Measurements from ENCODE around the gene PHF2.

PHF2 gene

DNA sequence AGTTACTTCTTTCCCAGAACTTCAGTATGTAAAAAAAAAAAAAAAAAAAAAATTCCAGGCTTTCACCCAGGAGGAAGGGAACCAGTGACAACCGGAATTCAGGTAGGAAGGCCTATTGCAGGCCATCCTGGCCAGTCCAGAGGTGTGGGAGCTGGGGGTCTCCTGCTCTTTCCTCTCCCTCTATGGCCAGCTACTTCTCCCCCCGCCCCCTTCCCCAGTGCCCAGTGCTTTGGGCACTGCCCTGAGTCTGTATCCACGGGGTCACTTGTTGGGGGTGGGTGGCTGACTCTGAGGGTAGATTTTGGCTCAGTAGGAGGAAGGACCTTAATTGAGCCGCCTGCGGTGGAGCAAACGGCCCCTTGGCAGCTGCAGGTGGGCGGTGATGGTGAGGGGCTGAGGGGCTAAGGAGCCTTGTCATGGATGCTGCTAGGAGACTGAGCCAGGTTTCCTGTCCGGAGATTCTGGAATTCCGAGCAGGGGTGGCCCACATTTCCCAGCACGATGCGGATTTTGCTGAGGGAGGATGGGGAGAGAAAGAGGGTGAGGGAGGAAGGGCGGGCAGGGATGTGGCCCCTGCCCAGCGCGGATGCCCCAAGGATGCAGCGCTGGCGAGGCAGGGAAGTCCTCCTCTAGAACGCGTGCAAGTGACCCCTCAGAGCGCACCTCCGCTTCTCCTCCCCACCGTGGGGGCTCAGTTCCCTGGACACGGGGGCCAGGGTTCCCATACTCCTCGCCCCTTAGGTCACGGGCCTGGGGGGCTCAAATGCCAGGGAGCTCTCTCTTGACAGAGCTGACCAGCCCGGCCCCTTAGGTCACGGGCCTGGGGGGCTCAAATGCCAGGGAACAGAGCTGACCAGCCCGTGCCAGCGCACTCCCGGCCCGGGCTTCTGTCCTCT, 1.2 kb upstream of the PHF2 start:
- no peak overlapping the region; the same call in 1 of the 2 replicates for H3K27ac ChIP-seq (ENCODE audit: extremely low read depth, low read depth, low read length)
- peak overlapping the region; percentile 71 for H3K4me3 ChIP-seq (ENCODE audit: low read depth, low read length)
- CTCF ChIA-PET = interaction anchor here (0.6 to 2.3 kb wide), 3 partner anchors 9 to 1848 kb away, joined by 3 to 14 read pairs (median 4); no protein-coding TSS in a partner anchor
- H3K36me3 ChIP-seq (ENCODE audit: control insufficient read depth in 2 of 2, insufficient read depth in 1 of 2, low read length in 2 of 2) = no peaks in the 10 kb centered on the region
- POLR2A ChIA-PET = interaction anchor here (0.6 to 1.4 kb wide), 4 partner anchors 8 to 126 kb away, joined by 4 to 13 read pairs (median 5); no protein-coding TSS in a partner anchor
- no peaks in the 10 kb centered on the region for H3K9me3 ChIP-seq (ENCODE audit: control insufficient read depth, insufficient read depth, low read depth, low read length)
- peaks cover 4% of the 10 kb centered on the region; the same call in 1 of the 2 replicates for H3K4me1 ChIP-seq (ENCODE audit: control insufficient read depth, insufficient read depth, low read length)
- TF ChIP-seq ZNF701 (tag by site-specific recombination; IDR thresholded peaks at IDR 0.05) (no peak), ZNF423 (tag by site-specific recombination; IDR thresholded peaks at IDR 0.05) (no peak), ZEB2 (tag by site-specific recombination; IDR thresholded peaks at IDR 0.05) (no peak), ZBTB48 (tag by site-specific recombination; IDR thresholded peaks at IDR 0.05) (peak; percentile 43; the same call in 1 of the 2 replicates), ZFHX2 (tag by site-specific recombination; conservative IDR thresholded peaks at IDR 0.05) (peak; percentile 68), ZNF214 (tag by site-specific recombination; IDR thresholded peaks at IDR 0.05; ENCODE audit: borderline replicate concordance) (no peak), ZNF510 (tag by site-specific recombination; IDR thresholded peaks at IDR 0.05; ENCODE audit: insufficient replicate concordance) (no peak), ZNF16 (tag by site-specific recombination; IDR thresholded peaks at IDR 0.05; ENCODE audit: low read depth) (0 out of 2 replicates have a peak, but pooled peaks have one; percentile 12), EGR2 (tag by site-specific recombination; IDR thresholded peaks at IDR 0.05; ENCODE audit: low read depth) (peak; percentile 55; the same call in 1 of the 2 replicates), ZNF19 (tag by site-specific recombination; IDR thresholded peaks at IDR 0.05; ENCODE audit: low read depth) (no peak)
- TF ChIP-seq, protein P1, sequence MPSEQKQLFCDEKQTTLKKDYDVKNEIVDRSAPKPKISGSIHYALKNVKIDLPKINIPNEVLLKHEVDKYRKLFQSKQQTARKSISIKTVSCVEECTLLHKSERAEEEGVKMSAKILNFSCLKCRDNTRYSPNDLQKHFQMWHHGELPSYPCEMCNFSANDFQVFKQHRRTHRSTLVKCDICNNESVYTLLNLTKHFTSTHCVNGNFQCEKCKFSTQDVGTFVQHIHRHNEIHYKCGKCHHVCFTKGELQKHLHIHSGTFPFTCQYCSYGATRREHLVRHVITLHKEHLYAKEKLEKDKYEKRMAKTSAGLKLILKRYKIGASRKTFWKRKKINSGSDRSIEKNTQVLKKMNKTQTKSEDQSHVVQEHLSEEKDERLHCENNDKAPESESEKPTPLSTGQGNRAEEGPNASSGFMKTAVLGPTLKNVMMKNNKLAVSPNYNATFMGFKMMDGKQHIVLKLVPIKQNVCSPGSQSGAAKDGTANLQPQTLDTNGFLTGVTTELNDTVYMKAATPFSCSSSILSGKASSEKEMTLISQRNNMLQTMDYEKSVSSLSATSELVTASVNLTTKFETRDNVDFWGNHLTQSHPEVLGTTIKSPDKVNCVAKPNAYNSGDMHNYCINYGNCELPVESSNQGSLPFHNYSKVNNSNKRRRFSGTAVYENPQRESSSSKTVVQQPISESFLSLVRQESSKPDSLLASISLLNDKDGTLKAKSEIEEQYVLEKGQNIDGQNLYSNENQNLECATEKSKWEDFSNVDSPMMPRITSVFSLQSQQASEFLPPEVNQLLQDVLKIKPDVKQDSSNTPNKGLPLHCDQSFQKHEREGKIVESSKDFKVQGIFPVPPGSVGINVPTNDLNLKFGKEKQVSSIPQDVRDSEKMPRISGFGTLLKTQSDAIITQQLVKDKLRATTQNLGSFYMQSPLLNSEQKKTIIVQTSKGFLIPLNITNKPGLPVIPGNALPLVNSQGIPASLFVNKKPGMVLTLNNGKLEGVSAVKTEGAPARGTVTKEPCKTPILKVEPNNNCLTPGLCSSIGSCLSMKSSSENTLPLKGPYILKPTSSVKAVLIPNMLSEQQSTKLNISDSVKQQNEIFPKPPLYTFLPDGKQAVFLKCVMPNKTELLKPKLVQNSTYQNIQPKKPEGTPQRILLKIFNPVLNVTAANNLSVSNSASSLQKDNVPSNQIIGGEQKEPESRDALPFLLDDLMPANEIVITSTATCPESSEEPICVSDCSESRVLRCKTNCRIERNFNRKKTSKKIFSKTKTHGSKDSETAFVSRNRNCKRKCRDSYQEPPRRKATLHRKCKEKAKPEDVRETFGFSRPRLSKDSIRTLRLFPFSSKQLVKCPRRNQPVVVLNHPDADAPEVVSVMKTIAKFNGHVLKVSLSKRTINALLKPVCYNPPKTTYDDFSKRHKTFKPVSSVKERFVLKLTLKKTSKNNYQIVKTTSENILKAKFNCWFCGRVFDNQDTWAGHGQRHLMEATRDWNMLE (tag by site-specific recombination; conservative IDR thresholded peaks at IDR 0.05; ENCODE audit: low read depth) = no peak
- TF ChIP-seq, protein P2, sequence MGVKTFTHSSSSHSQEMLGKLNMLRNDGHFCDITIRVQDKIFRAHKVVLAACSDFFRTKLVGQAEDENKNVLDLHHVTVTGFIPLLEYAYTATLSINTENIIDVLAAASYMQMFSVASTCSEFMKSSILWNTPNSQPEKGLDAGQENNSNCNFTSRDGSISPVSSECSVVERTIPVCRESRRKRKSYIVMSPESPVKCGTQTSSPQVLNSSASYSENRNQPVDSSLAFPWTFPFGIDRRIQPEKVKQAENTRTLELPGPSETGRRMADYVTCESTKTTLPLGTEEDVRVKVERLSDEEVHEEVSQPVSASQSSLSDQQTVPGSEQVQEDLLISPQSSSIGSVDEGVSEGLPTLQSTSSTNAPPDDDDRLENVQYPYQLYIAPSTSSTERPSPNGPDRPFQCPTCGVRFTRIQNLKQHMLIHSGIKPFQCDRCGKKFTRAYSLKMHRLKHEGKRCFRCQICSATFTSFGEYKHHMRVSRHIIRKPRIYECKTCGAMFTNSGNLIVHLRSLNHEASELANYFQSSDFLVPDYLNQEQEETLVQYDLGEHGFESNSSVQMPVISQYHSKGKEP (tag by site-specific recombination; IDR thresholded peaks at IDR 0.05) = no peak

DNA sequence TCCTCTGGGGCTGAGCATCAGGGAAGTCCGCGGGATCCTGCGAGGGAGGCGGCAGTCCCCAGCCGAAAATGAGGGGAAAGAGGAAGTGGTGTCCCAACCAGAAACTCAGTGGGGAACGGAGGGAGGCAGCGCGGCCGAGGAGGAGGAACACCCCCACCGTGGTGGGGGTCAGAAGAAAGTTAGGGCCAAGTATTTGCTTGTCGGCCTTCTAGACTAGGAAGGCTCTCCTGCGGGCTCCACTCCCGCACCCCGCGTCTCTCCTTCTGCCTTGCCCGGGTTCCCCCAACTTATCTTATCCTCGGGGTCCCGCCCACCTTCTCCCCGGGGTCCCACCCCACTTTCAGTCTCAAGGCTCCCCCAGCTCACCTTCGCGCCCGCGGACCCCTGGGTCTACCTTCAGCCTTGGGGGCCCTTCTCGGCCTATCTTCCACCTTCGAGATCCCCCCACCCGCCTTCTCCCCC, 557 bp upstream of the PHF2 start:
- peaks cover 4% of the 10 kb centered on the region; the same call in 1 of the 2 replicates for H3K4me1 ChIP-seq (ENCODE audit: control insufficient read depth, insufficient read depth, low read length)
- no peaks in the 10 kb centered on the region for H3K36me3 ChIP-seq (ENCODE audit: control insufficient read depth in 2 of 2, insufficient read depth in 1 of 2, low read length in 2 of 2)
- POLR2A ChIA-PET = interaction anchor here (0.6 to 1.4 kb wide), 2 partner anchors 9 to 127 kb away, joined by 4 to 13 read pairs; no protein-coding TSS in a partner anchor
- peak overlapping the region; percentile 71 for H3K4me3 ChIP-seq (ENCODE audit: low read depth, low read length)
- H3K27ac ChIP-seq (ENCODE audit: extremely low read depth, low read depth, low read length) = peak overlapping the region; percentile 69
- CTCF ChIA-PET = interaction anchor here (2.3 kb wide), 1 partner anchor 10 kb away, joined by 14 read pairs; no protein-coding TSS in a partner anchor
- no peaks in the 10 kb centered on the region for H3K9me3 ChIP-seq (ENCODE audit: control insufficient read depth, insufficient read depth, low read depth, low read length)
- TF ChIP-seq, protein P3, sequence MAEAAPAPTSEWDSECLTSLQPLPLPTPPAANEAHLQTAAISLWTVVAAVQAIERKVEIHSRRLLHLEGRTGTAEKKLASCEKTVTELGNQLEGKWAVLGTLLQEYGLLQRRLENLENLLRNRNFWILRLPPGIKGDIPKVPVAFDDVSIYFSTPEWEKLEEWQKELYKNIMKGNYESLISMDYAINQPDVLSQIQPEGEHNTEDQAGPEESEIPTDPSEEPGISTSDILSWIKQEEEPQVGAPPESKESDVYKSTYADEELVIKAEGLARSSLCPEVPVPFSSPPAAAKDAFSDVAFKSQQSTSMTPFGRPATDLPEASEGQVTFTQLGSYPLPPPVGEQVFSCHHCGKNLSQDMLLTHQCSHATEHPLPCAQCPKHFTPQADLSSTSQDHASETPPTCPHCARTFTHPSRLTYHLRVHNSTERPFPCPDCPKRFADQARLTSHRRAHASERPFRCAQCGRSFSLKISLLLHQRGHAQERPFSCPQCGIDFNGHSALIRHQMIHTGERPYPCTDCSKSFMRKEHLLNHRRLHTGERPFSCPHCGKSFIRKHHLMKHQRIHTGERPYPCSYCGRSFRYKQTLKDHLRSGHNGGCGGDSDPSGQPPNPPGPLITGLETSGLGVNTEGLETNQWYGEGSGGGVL (tag by site-specific recombination; IDR thresholded peaks at IDR 0.05) = peak; percentile 88
- TF ChIP-seq, protein P4, sequence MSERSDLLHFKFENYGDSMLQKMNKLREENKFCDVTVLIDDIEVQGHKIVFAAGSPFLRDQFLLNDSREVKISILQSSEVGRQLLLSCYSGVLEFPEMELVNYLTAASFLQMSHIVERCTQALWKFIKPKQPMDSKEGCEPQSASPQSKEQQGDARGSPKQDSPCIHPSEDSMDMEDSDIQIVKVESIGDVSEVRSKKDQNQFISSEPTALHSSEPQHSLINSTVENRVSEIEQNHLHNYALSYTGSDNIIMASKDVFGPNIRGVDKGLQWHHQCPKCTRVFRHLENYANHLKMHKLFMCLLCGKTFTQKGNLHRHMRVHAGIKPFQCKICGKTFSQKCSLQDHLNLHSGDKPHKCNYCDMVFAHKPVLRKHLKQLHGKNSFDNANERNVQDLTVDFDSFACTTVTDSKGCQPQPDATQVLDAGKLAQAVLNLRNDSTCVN (tag by site-specific recombination; optimal IDR thresholded peaks at IDR 0.05) = peak; percentile 27
- TF ChIP-seq, protein P5, sequence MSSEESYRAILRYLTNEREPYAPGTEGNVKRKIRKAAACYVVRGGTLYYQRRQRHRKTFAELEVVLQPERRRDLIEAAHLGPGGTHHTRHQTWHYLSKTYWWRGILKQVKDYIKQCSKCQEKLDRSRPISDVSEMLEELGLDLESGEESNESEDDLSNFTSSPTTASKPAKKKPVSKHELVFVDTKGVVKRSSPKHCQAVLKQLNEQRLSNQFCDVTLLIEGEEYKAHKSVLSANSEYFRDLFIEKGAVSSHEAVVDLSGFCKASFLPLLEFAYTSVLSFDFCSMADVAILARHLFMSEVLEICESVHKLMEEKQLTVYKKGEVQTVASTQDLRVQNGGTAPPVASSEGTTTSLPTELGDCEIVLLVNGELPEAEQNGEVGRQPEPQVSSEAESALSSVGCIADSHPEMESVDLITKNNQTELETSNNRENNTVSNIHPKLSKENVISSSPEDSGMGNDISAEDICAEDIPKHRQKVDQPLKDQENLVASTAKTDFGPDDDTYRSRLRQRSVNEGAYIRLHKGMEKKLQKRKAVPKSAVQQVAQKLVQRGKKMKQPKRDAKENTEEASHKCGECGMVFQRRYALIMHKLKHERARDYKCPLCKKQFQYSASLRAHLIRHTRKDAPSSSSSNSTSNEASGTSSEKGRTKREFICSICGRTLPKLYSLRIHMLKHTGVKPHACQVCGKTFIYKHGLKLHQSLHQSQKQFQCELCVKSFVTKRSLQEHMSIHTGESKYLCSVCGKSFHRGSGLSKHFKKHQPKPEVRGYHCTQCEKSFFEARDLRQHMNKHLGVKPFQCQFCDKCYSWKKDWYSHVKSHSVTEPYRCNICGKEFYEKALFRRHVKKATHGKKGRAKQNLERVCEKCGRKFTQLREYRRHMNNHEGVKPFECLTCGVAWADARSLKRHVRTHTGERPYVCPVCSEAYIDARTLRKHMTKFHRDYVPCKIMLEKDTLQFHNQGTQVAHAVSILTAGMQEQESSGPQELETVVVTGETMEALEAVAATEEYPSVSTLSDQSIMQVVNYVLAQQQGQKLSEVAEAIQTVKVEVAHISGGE (tag by site-specific recombination; conservative IDR thresholded peaks at IDR 0.05; ENCODE audit: low read depth) = no peak
- TF ChIP-seq OVOL3 (tag by site-specific recombination; IDR thresholded peaks at IDR 0.05) = no peak
- TF ChIP-seq, protein P6, sequence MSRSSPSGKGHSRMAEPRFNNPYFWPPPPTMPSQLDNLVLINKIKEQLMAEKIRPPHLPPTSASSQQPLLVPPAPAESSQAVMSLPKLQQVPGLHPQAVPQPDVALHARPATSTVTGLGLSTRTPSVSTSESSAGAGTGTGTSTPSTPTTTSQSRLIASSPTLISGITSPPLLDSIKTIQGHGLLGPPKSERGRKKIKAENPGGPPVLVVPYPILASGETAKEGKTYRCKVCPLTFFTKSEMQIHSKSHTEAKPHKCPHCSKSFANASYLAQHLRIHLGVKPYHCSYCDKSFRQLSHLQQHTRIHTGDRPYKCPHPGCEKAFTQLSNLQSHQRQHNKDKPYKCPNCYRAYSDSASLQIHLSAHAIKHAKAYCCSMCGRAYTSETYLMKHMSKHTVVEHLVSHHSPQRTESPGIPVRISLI (tag by site-specific recombination; IDR thresholded peaks at IDR 0.05) = no peak

Data from HEK293 (cell line).